IMR-90 (cell line): ENCODE results near the gene PLCB4. TPM values are rescaled to one million over a fixed set of nuclear protein-coding genes. Genes with fewer than 3 reads are reported as not detected.

Source experiments
- ATAC-seq: fragments of 200-7000 bp; cut with Tn5 transposase; 2 replicates; pipeline ENCODE4 v1.9.1; 2020; ENCODE audit warnings: low read depth, mild to moderate bottlenecking, moderate library complexity
- BruUV-seq: library from RNA; stranded (reverse); fragments of 400-500 nt; replicated peaks from 2 replicates; lab custom pipeline; 2021; lab: Mats Ljungman, UMichigan
- CTCF ChIA-PET: fragments of 300-600 bp; formaldehyde crosslinking; extraction: SDS; loops from one replicate; lab custom pipeline; 2021; ENCODE audit warnings: antibody characterized with exemption; lab: Yijun Ruan, JAX
- POLR2A ChIA-PET: fragments of 300-600 bp; sonication (Branson Sonifier 250); formaldehyde crosslinking; loops from one replicate; lab custom pipeline; 2022; ENCODE audit warnings: antibody characterized with exemption; ENCODE audit not compliant: unreplicated experiment; lab: Charles Lee
- DNase-seq: peaks from one replicate; pipeline ENCODE4 v3.0.0; 2013
- H2AFZ ChIP-seq: replicated peaks from 2 replicates; pipeline ENCODE3; 2013; ENCODE audit warnings: low read length, mild to moderate bottlenecking; ENCODE audit not compliant: poor library complexity
- H2AK5ac ChIP-seq: 2 replicates; pipeline ENCODE4 v1.6.1; 2013; ENCODE audit warnings: low read depth, low read length, inconsistent platforms
- H2AK9ac ChIP-seq: replicated peaks from 2 replicates; pipeline ENCODE3; 2013; ENCODE audit warnings: mild to moderate bottlenecking, low read depth, low read length, moderate library complexity; ENCODE audit not compliant: poor library complexity
- H2BK120ac ChIP-seq: 2 replicates; pipeline ENCODE4 v1.6.1; 2013; ENCODE audit warnings: low read depth, low read length, inconsistent platforms
- H2BK15ac ChIP-seq: 3 replicates; pipeline ENCODE4 v1.6.1; 2013; ENCODE audit warnings: low read depth, low read length, inconsistent platforms
- H2BK20ac ChIP-seq: 2 replicates; pipeline ENCODE4 v1.6.1; 2013; ENCODE audit warnings: low read depth, mild to moderate bottlenecking, inconsistent platforms, low read length, moderate library complexity
- H2BK5ac ChIP-seq: 2 replicates; pipeline ENCODE4 v1.6.1; 2013; ENCODE audit warnings: mild to moderate bottlenecking, low read depth, low read length, inconsistent platforms; ENCODE audit not compliant: poor library complexity, severe bottlenecking
- H3K14ac ChIP-seq: replicated peaks from 2 replicates; pipeline ENCODE4 v1.6.1; 2013; ENCODE audit warnings: low read depth, low read length, inconsistent platforms
- H3K18ac ChIP-seq: 2 replicates; pipeline ENCODE4 v1.6.1; 2013; ENCODE audit warnings: low read depth, low read length, control low read depth
- H3K23ac ChIP-seq: 2 replicates; pipeline ENCODE4 v1.6.1; 2013; ENCODE audit warnings: low read depth, low read length, inconsistent platforms
- H3K27ac ChIP-seq: 2 replicates; pipeline ENCODE4 v1.5.1; 2013; ENCODE audit warnings: mild to moderate bottlenecking, control low read depth, low read length; ENCODE audit not compliant: insufficient read depth
- H3K27me3 ChIP-seq: 2 replicates; pipeline ENCODE4 v1.6.1; 2013; ENCODE audit warnings: low read length; ENCODE audit not compliant: control insufficient read depth, insufficient read depth
- H3K36me3 ChIP-seq: 2 replicates; pipeline ENCODE4 v1.6.1; 2013; ENCODE audit warnings: low read length, mixed read lengths; ENCODE audit not compliant: control insufficient read depth, insufficient read depth
- H3K4ac ChIP-seq: 2 replicates; pipeline ENCODE4 v1.6.1; 2013; ENCODE audit warnings: low read depth, low read length, inconsistent platforms
- H3K4me1 ChIP-seq: 2 replicates; pipeline ENCODE4 v1.6.1; 2013; ENCODE audit warnings: low read length, mixed read lengths; ENCODE audit not compliant: control insufficient read depth, insufficient read depth
- H3K4me2 ChIP-seq: 2 replicates; pipeline ENCODE4 v1.6.1; 2013; ENCODE audit warnings: low read depth, mild to moderate bottlenecking, control low read depth, low read length, moderate library complexity
- H3K4me3 ChIP-seq: 2 replicates; pipeline ENCODE4 v1.5.1; 2013; ENCODE audit warnings: low read depth, mild to moderate bottlenecking, control low read depth, low read length, moderate library complexity; ENCODE audit not compliant: insufficient read depth
- H3K56ac ChIP-seq: 2 replicates; pipeline ENCODE4 v1.6.1; 2013; ENCODE audit warnings: low read length, inconsistent platforms; ENCODE audit not compliant: insufficient read depth; ENCODE audit errors: extremely low read depth
- H3K79me1 ChIP-seq, 2 experiments: 2 replicates each; pipeline ENCODE4 v1.6.1; 2013; ENCODE audit warnings: low read length in 2 of 2, inconsistent platforms in 1 of 2, low read depth in 1 of 2
- H3K9ac ChIP-seq: 2 replicates; pipeline ENCODE4 v1.6.1; 2013; ENCODE audit warnings: low read depth, low read length, control low read depth
- H3K9me1 ChIP-seq: 2 replicates; pipeline ENCODE4 v1.6.1; 2013; ENCODE audit warnings: low read length, inconsistent platforms; ENCODE audit not compliant: insufficient read depth
- H3K9me3 ChIP-seq: 2 replicates; pipeline ENCODE4 v1.6.1; 2013; ENCODE audit warnings: low read length; ENCODE audit not compliant: control insufficient read depth, insufficient read depth
- H4K20me1 ChIP-seq: 2 replicates; pipeline ENCODE4 v1.6.1; 2013; ENCODE audit warnings: low read length, inconsistent platforms; ENCODE audit not compliant: insufficient read depth
- H4K5ac ChIP-seq: 2 replicates; pipeline ENCODE4 v1.6.1; 2013; ENCODE audit warnings: mild to moderate bottlenecking, low read depth, low read length, control low read depth
- H4K8ac ChIP-seq, 2 experiments: 2 replicates each; pipeline ENCODE4 v1.6.1; 2013; ENCODE audit warnings: low read depth in 2 of 2, low read length in 2 of 2, control low read depth in 1 of 2, inconsistent platforms in 1 of 2
- H4K91ac ChIP-seq: 2 replicates; pipeline ENCODE4 v1.6.1; 2013; ENCODE audit warnings: low read depth, low read length, inconsistent platforms; ENCODE audit not compliant: insufficient read depth
- BHLHE40 ChIP-seq: fragments of 150-350 bp; IDR thresholded peaks from 2 replicates; pipeline ENCODE4 v1.6.1; 2016; ENCODE audit warnings: mild to moderate bottlenecking, low read depth, low read length
- CEBPB ChIP-seq: IDR thresholded peaks from 2 replicates; pipeline ENCODE4 v1.6.1; 2012; ENCODE audit warnings: low read depth, low read length, improper control_type of control experiment
- CHD1 ChIP-seq: IDR thresholded peaks from 2 replicates; pipeline ENCODE4 v1.6.1; 2012; ENCODE audit warnings: low read depth, low read length, improper control_type of control experiment
- FOS ChIP-seq: fragments of 150-350 bp; IDR thresholded peaks from 2 replicates; pipeline ENCODE4 v1.6.1; 2016; ENCODE audit warnings: low read depth, low read length
- MAFK ChIP-seq: IDR thresholded peaks from 2 replicates; pipeline ENCODE4 v1.6.1; 2012; ENCODE audit warnings: low read depth, low read length, improper control_type of control experiment
- MAZ ChIP-seq: IDR thresholded peaks from 2 replicates; pipeline ENCODE4 v1.6.1; 2012; ENCODE audit warnings: low read depth, mild to moderate bottlenecking, low read length, improper control_type of control experiment, moderate library complexity, borderline replicate concordance
- MXI1 ChIP-seq: IDR thresholded peaks from 2 replicates; pipeline ENCODE4 v1.6.1; 2012; ENCODE audit warnings: low read depth, mild to moderate bottlenecking, low read length, moderate library complexity, borderline replicate concordance
- NFE2L2 ChIP-seq: fragments of 150-350 bp; IDR thresholded peaks from 2 replicates; pipeline ENCODE4 v1.6.1; 2016; ENCODE audit warnings: low read depth, mild to moderate bottlenecking, low read length
- POLR2A ChIP-seq: IDR thresholded peaks from 2 replicates; pipeline ENCODE4 v1.6.1; 2012; ENCODE audit warnings: mild to moderate bottlenecking, low read depth, low read length
- RAD21 ChIP-seq: IDR thresholded peaks from 2 replicates; pipeline ENCODE4 v1.6.1; 2012; ENCODE audit warnings: low read length, improper control_type of control experiment
- RCOR1 ChIP-seq: IDR thresholded peaks from 2 replicates; pipeline ENCODE4 v1.6.1; 2012; ENCODE audit warnings: mild to moderate bottlenecking, low read length, improper control_type of control experiment; ENCODE audit not compliant: insufficient replicate concordance
- RFX5 ChIP-seq: IDR thresholded peaks from 2 replicates; pipeline ENCODE4 v1.8.0; 2012; ENCODE audit warnings: low read depth, mild to moderate bottlenecking, low read length, moderate library complexity
- SMC3 ChIP-seq: fragments of 150-350 bp; IDR thresholded peaks from 2 replicates; pipeline ENCODE4 v1.6.1; 2016; ENCODE audit warnings: low read depth, mild to moderate bottlenecking, antibody characterized with exemption, low read length, moderate library complexity
- WGBS, 2 experiments: methylation state at CpG; one replicate each; pipeline versions ENCODE4 v1.1.5 to v1.1.7; 2013; ENCODE audit warnings: missing lambda C conversion rate in 2 of 2; ENCODE audit not compliant: insufficient read length in 1 of 2; ENCODE audit errors: extremely low coverage in 2 of 2; 5-methylcytosine and 5-hydroxymethylcytosine counted together
- dilution Hi-C: fragments of 300-500 bp; cut with HindIII; formaldehyde crosslinking; loops from one replicate; pipeline ENCODE4 v1.14.3; 2018; ENCODE audit warnings: low sequenced_read_pairs; ENCODE audit not compliant: unreplicated experiment
- in situ Hi-C: fragments of 300-500 bp; cut with MboI; formaldehyde crosslinking; loops from 3 replicates; pipeline ENCODE4 v1.14.3; 2019; ENCODE audit warnings: low sequenced_read_pairs, inconsistent platforms, mixed read lengths
- intact Hi-C: fragments of 100-400 bp; cut with micrococcal nuclease; formaldehyde crosslinking; loops from 2 replicates; pipeline ENCODE4 v1.10.0; 2022
- polyA plus RNA-seq, 3 experiments: library from polyadenylated mRNA; depleted of rRNA; stranded (reverse); fragments of >200 nt; gene quantifications; 2 replicates each; pipeline ENCODE4 v1.2.3, GENCODE V29; 2012; ENCODE audit warnings: low replicate concordance in 1 of 3
- total RNA-seq: library from RNA; depleted of rRNA; stranded (reverse); fragments of >200 nt; gene quantifications from 2 replicates; pipeline ENCODE4 v1.2.3, GENCODE V29; 2012
- TF ChIP-seq, protein P1 (sequence below): conservative IDR thresholded peaks from 2 replicates; pipeline ENCODE4 v1.5.1; 2012; ENCODE audit warnings: mild to moderate bottlenecking, low read depth, low read length, improper control_type of control experiment
- TF ChIP-seq, protein P2 (sequence below): fragments of 150-350 bp; IDR thresholded peaks from 2 replicates; pipeline ENCODE4 v1.6.1; 2017; ENCODE audit warnings: mild to moderate bottlenecking, antibody characterized with exemption, low read length, low read depth
- TF ChIP-seq, protein P3 (sequence below): fragments of 150-350 bp; IDR thresholded peaks from 2 replicates; pipeline ENCODE4 v1.6.1; 2016; ENCODE audit warnings: low read depth, mild to moderate bottlenecking, low read length, moderate library complexity, borderline replicate concordance

Gene PLCB4
- total and polyA plus RNA-seq, 2 of the 4 experiments (the other 2 are of a cell fraction), result 12.5 to 24.0 TPM

DNA sequence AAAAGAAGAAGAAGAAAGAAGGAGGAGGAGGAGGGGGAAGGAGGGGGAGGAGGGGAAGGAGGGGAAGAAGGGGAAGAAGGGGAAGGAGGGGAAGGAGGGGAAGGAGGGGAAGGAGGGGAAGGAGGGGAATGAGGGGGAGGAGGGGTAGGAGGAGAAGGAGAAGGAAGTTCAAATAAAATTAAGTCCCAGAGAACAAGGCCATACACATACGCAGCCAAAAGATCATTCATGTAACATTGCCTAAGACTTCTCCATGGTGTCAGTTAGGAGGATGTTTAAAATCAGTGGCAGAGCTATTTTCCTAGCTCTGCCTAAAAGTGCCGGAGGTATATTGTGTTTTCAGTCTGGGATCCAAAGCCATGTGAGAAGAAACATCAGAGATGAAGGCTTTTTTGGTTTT lies 75.8 kb downstream of the PLCB4 start:
- no peak overlapping the region for H2AFZ ChIP-seq
- WGBS, 2 experiments, result no CpG with 5 or more reads among the region's 2 CpGs
- ChIA-PET CTCF (no interaction called here), POLR2A (no interaction called here)
- H3K9me1 ChIP-seq, result peaks cover 17% of the 10 kb centered on the region
- no peak overlapping the region for H3K9ac ChIP-seq
- no peak overlapping the region for H3K56ac ChIP-seq
- H2AK9ac ChIP-seq, result no peak overlapping the region
- H2BK120ac ChIP-seq, result no peak overlapping the region
- H3K36me3 ChIP-seq, result no peaks in the 10 kb centered on the region
- no peaks in the 10 kb centered on the region for H3K9me3 ChIP-seq
- no peak overlapping the region for H3K23ac ChIP-seq
- H3K4me2 ChIP-seq, result no peak overlapping the region
- H3K4me1 ChIP-seq, result peaks cover 10% of the 10 kb centered on the region
- intact Hi-C loops (no loop called here), in situ Hi-C loops (no loop called here), dilution Hi-C loops (no loop called here)
- H2AK5ac ChIP-seq, result no peak overlapping the region
- H4K8ac ChIP-seq, result no peak overlapping the region
- no peak overlapping the region for H3K4me3 ChIP-seq
- H2BK5ac ChIP-seq, result peak overlapping the region; percentile 1
- peaks cover 42 to 81% of the 10 kb centered on the region in 2 experiments for H3K79me1 ChIP-seq
- H2BK20ac ChIP-seq, result no peak overlapping the region
- no peaks in the 10 kb centered on the region for H3K27me3 ChIP-seq
- no TSS peak for BruUV-seq
- 0 out of 2 replicates have a peak overlapping the region, but pooled peaks have one; percentile 54 for H3K14ac ChIP-seq
- ATAC-seq, result no peak
- H4K20me1 ChIP-seq, result peaks cover 34% of the 10 kb centered on the region
- H3K4ac ChIP-seq, result no peak overlapping the region
- H3K27ac ChIP-seq, result no peak overlapping the region
- H3K18ac ChIP-seq, result no peak overlapping the region
- H4K91ac ChIP-seq, result no peak overlapping the region
- no peak overlapping the region for H4K5ac ChIP-seq
- DNase-seq, result no peak
- TF ChIP-seq MXI1 (no peak), POLR2A (no peak), BHLHE40 (no peak), MAFK (no peak), RFX5 (no peak), MAZ (no peak), CEBPB (no peak), RCOR1 (no peak), RAD21 (no peak), SMC3 (no peak), NFE2L2 (no peak), CHD1 (no peak), FOS (no peak)
- TF ChIP-seq, protein P1, sequence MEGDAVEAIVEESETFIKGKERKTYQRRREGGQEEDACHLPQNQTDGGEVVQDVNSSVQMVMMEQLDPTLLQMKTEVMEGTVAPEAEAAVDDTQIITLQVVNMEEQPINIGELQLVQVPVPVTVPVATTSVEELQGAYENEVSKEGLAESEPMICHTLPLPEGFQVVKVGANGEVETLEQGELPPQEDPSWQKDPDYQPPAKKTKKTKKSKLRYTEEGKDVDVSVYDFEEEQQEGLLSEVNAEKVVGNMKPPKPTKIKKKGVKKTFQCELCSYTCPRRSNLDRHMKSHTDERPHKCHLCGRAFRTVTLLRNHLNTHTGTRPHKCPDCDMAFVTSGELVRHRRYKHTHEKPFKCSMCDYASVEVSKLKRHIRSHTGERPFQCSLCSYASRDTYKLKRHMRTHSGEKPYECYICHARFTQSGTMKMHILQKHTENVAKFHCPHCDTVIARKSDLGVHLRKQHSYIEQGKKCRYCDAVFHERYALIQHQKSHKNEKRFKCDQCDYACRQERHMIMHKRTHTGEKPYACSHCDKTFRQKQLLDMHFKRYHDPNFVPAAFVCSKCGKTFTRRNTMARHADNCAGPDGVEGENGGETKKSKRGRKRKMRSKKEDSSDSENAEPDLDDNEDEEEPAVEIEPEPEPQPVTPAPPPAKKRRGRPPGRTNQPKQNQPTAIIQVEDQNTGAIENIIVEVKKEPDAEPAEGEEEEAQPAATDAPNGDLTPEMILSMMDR, result no peak
- TF ChIP-seq, protein P2, sequence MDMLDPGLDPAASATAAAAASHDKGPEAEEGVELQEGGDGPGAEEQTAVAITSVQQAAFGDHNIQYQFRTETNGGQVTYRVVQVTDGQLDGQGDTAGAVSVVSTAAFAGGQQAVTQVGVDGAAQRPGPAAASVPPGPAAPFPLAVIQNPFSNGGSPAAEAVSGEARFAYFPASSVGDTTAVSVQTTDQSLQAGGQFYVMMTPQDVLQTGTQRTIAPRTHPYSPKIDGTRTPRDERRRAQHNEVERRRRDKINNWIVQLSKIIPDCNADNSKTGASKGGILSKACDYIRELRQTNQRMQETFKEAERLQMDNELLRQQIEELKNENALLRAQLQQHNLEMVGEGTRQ, result no peak
- TF ChIP-seq, protein P3, sequence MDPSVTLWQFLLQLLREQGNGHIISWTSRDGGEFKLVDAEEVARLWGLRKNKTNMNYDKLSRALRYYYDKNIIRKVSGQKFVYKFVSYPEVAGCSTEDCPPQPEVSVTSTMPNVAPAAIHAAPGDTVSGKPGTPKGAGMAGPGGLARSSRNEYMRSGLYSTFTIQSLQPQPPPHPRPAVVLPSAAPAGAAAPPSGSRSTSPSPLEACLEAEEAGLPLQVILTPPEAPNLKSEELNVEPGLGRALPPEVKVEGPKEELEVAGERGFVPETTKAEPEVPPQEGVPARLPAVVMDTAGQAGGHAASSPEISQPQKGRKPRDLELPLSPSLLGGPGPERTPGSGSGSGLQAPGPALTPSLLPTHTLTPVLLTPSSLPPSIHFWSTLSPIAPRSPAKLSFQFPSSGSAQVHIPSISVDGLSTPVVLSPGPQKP, result no peak
- no peak overlapping the region for H2BK15ac ChIP-seq
